ENCODE measurements around the gene PHF10. TPM values are rescaled to one million over a fixed set of nuclear protein-coding genes. Genes with fewer than 3 reads are reported as not detected.
"Not testable (repeated sequence)": the region's sequence is repeated elsewhere in the genome, so short reads cannot be mapped to it uniquely, and the experiment has no call there.

PHF10 gene
- 24.6 and 32.7 TPM in 2 replicates for total RNA-seq (2014; rRNA removed; shearing (Covaris generic))

DNA sequence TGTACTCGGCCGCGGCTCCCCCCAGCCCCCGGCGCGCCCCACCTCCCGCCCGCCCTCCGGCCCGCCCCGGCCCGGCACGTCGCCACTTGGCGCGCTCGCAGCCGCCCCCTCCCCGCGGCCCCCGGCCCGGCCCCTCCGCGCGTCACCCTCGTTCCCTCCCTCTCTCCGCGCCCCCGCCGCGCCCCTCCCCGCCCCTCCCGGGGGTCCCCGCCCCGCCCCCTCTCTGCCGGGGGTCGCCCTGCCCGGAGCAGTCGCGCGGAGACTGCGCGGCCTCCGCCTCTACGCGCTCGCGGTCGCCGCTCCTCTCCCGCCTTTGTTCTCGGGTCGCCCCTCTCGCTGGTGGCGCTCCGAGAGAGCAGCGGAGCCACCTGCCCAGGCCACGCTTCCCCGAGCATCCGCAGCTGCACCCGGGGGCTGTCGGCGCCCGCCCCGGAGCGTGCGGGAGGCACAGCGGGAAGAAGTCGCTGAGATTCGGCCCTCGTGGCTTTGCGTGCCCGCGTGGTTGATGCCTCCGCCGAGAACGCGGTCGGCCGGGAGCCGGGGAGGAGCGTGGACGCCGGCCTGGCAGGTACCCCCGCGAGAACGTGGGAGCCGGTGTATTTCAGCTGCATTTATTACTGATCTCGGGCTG, at the start of gene PHF10:
Gene PHF10, minus strand, starts transcription at position 7 of the 631 bp plus-strand sequence. CDS start 569 bp downstream, outside the sequence.
- DNase-seq (ENCODE audit: low read depth) = peak; percentile 34

GRCh38 chr6:169766921-169767736, 42.8 kb upstream of the PHF10 start:
- DNase-seq (ENCODE audit: low read depth) = no peak

- no peak for DNase-seq (ENCODE audit: low read depth)
Observed at GRCh38 chr6:169766232-169766631, 41.9 kb upstream of the PHF10 start.

- DNase-seq (ENCODE audit: low read depth) = not testable (repeated sequence)
Observed at GRCh38 chr6:169765789-169766188, 41.5 kb upstream of the PHF10 start.

- no peak for DNase-seq (ENCODE audit: low read depth)
Observed at GRCh38 chr6:169763881-169764280, 39.6 kb upstream of the PHF10 start.

GRCh38 chr6:169763308-169763707, 39.0 kb upstream of the PHF10 start:
- DNase-seq (ENCODE audit: low read depth) = no peak

DNA sequence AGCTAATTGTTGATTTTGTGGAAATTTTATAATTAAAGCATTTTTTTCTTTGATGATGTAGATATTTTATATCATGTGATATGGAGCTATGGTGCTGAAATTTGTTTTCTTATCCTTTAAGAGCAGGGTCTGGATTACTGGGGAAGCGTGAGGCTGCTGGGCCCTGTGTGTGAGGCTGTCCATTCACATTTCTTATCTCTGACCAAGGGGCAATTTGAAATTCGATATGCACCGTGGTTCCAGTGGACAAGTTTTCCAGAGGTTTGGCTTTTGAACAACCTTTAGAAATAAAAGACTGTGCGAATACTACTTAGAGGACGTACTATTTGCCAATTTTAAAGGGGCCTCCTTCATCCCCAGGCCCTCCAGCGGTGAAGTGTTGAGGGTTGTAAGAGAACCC, 30.9 kb upstream of the PHF10 start:
- no peak for DNase-seq (ENCODE audit: low read depth)

- DNase-seq (ENCODE audit: low read depth) = peak; percentile 5
Observed at GRCh38 chr6:169752074-169752623, 27.8 kb upstream of the PHF10 start.

- DNase-seq (ENCODE audit: low read depth) = peak; percentile 94
Observed at GRCh38 chr6:169751242-169752073, 27.2 kb upstream of the PHF10 start, which contains the start of the genes DYNLT2 and ERMARD. TSS of gene DYNLT2 (minus strand) at chr6:169751572. CDS start at chr6:169751458, 114 bp downstream. TSS of gene ERMARD (plus strand) at chr6:169751622. CDS start at chr6:169751658, 36 bp downstream.

GRCh38 chr6:169746556-169746955, 22.3 kb upstream of the PHF10 start:
- no peak for DNase-seq (ENCODE audit: low read depth)

DNA sequence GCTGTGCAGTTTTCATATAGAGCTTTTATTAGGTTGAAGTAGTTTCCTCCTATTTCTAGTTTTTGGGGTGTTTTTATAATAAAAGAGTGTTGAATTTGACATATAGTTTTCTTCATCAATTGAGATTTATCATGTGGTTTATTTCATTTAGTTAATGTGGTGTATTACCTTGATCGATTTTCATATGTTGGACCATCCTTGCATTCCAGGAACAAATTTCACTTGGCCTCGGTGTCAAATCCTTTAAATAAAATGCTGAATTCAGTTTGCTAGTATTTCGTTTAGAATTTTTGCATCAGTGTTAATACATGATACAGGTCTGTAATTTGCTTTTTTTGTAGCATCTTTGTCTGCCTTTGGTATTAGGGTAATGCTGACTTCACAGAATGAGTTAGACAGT, 21.1 kb upstream of the PHF10 start:
- no peak for DNase-seq (ENCODE audit: low read depth)

DNA sequence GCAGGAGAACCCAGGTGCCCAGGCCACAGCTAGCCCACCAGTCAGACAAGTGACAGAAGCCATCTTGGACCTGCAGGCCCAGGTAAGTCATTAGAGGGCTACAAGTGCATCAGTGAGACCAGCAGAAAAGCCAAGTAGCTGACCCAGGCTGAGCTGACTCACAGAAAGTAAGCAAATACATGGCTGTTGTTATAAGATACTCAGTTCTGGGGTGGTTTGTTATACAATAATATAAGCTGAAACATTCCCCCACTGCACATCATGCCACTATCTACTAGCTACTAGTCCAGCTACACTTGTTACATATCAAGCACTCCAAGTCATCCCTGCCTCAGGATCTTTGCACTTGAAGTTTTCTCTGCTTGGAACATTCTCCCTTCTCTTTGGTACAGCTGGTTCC, 17.0 kb upstream of the PHF10 start:
- DNase-seq (ENCODE audit: low read depth) = no peak

- no peak for DNase-seq (ENCODE audit: low read depth)
Observed at GRCh38 chr6:169738976-169739529, 14.8 kb upstream of the PHF10 start.

DNA sequence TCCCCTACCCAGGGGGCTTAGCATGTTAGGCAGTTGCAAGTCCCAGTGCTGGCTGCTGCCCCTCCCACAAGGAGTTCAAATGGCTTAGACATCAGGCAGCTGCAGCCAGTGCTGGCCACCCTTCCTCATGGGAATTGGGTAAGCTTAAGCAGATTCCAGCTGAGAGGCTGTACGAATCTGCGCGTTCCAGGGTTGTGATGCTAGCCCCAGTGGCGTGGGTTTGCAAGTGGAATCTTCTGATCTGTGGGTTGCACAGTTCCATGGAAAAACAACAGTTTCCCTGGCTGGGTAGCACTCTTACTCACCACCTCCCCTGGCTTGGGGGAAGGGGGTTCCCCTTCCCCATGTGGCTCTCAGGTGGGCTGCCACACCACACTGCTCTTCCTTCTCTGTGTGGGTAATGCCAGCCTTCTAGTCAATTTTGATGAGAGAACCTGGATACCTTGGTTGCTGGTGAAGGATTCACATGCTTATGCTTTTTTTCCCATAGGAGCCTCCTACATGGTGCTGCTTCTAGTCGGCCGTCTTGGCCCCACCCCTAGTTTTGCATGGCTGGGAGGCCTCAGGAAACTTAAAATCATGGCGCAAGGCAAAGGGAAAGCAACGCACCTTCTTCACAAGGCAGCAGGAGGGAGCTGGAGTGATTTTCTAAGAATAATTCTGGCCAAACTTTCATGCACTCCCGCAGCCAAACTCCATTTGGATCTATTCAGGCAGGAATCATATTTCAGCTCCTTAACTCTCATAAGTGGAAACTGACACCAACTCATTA, 14.1 kb upstream of the PHF10 start:
- no peak for DNase-seq (ENCODE audit: low read depth)

DNA sequence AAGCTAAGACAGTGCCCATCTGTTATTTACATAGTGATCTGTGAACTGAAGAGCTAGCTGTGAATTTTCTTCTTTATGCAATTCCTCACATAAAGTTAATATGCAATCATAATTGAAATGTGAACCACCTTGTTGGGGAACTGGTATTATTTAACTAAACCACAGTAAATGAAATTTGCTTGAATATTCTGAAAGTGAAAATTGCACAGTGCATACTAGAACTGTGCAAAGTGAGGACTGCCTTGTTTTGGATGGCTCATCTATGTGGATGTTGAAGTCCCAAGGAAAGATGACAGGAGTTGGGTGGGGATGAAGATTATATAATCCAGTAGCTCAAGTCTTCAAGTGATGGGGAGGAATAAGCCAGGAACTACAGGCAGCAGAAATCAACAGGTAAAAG, 5.7 kb upstream of the PHF10 start:
- no peak for DNase-seq (ENCODE audit: low read depth)

- DNase-seq (ENCODE audit: low read depth) = no peak
Observed at GRCh38 chr6:169726963-169727362, 2.7 kb upstream of the PHF10 start.

- no peak for DNase-seq (ENCODE audit: low read depth)
Observed at GRCh38 chr6:169726049-169726400, 1.7 kb upstream of the PHF10 start.

- DNase-seq (ENCODE audit: low read depth) = peak; percentile 84
Observed at GRCh38 chr6:169725125-169726048, 1.1 kb upstream of the PHF10 start.

DNA sequence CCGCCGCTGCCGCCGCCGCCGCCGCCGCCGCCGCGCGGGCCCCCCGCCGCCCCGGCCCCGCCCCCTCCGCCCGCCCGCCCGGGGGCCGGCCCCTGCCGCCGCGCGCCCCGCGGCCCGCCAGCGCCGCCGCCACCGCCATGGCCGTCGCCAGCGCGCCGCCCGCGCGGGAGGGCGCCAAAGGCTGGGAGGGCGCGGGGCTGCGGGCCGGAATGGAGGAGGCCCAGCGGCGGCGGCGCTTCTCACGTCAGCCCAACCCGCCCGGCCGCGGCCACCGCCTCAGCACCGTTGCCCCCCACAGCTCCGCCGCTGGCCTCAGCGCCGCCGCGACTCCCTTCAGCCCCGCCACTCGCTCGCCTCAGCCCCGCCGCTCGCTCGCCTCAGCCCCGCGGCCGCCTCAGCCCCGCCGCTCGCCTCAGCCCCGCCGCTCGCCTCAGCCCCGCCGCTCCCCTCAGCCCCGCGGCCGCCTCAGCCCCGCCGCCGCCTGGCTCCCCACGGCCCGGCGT, 258 bp downstream of the PHF10 start:
- DNase-seq (ENCODE audit: low read depth) = peak; percentile 27

Measured in M059J (cell line).